Measurements from ENCODE around the gene C1orf35. TPM values are rescaled to one million over a fixed set of nuclear protein-coding genes. Genes with fewer than 3 reads are reported as not detected.
A peak's percentile ranks its signal among the peaks of the same experiment; 100 is the strongest.

The C1orf35 gene
- total RNA-seq, result 10 to 100 TPM in 7 of 9 donors, 1 to 10 TPM in 2; 8.0 to 24.8 (median 14.0) TPM
- polyA plus RNA-seq, result 10 to 100 TPM in 2 of 3 donors, 1 to 10 TPM in 1; 5.0 to 42.0 (median 36.0) TPM
- long read RNA-seq, donor 1, partial matches to known transcripts, result 0 of 2 reads
- long read RNA-seq, donor 1, other reads (novel, unspliced or antisense), result 0 of 2 reads
- long read RNA-seq, donor 2, partial matches to known transcripts, result 0 of 3 reads
- long read RNA-seq, donor 2, other reads (novel, unspliced or antisense), result 0 of 3 reads
- long read RNA-seq, donor 3, partial matches to known transcripts, result 0 of 3 reads
- long read RNA-seq, donor 3, other reads (novel, unspliced or antisense), result 0 of 3 reads
- long read RNA-seq, donor 4, transcript C1orf35-201 (8 exons, 1,427 nt), result major isoform, 6 of 22 reads
- long read RNA-seq, donor 4, partial matches to known transcripts, result 15 of 22 reads
- long read RNA-seq, donor 4, other reads (novel, unspliced or antisense), result 1 of 22 reads
- long read RNA-seq, donor 5, transcript C1orf35-201 (8 exons, 1,427 nt), result major isoform, 52 of 72 reads
- long read RNA-seq, donor 5, partial matches to known transcripts, result 5 of 72 reads
- long read RNA-seq, donor 5, other reads (novel, unspliced or antisense), result 11 of 72 reads
- long read RNA-seq, donor 6, partial matches to known transcripts, result 19 of 21 reads
- long read RNA-seq, donor 6, other reads (novel, unspliced or antisense), result 1 of 21 reads
- long read RNA-seq, donor 7, partial matches to known transcripts, result 0 of 2 reads
- long read RNA-seq, donor 7, other reads (novel, unspliced or antisense), result 0 of 2 reads
- long read RNA-seq, donor 8, partial matches to known transcripts, result 0 of 4 reads
- long read RNA-seq, donor 8, other reads (novel, unspliced or antisense), result 0 of 4 reads
- long read RNA-seq, donor 9, result 0 reads
- long read RNA-seq, donor 10, transcript C1orf35-201 (8 exons, 1,427 nt), result major isoform, 5 of 5 reads
- long read RNA-seq, donor 10, partial matches to known transcripts, result 0 of 5 reads
- long read RNA-seq, donor 10, other reads (novel, unspliced or antisense), result 0 of 5 reads

- peak; percentile 94 to 96 (median 95) for DNase-seq
- peaks cover 0 to 57% of the 10 kb centered on the region in 2 donors for H3K36me3 ChIP-seq (replicated peaks in 1 of 2)
- WGBS, 4 donors, result 0 to 2% (median 0%) methylated on average over 9 to 104 of the region's 104 CpGs
These were observed at the start of gene C1orf35 for GRCh38 chr1:228102791-228103620. TSS of gene C1orf35 (minus strand) at chr1:228103325. CDS start at chr1:228103227, 98 bp downstream.

GRCh38 chr1:228152918-228153258 is 49.8 kb upstream of the C1orf35 start:
- intact Hi-C loops (cut with DNase I), result no loop called here
- H3K27ac ChIP-seq, result no peak overlapping the region
- H3K9me3 ChIP-seq (replicated peaks in 1 of 3), result no peaks in the 10 kb centered on the region
- TF ChIP-seq CTCF (IDR thresholded peaks at IDR 0.05) (no peak), POLR2A (IDR thresholded peaks at IDR 0.05) (no peak)
- H3K4me1 ChIP-seq (replicated peaks in 1 of 2), result peaks cover 6 to 25% of the 10 kb centered on the region in 2 donors
- peaks cover 0 to 13% of the 10 kb centered on the region in 2 donors for H3K36me3 ChIP-seq (replicated peaks in 1 of 2)
- 70 to 100% (median 84%) methylated on average over 3 of the region's 3 CpGs for WGBS, 4 donors
- no peaks in the 10 kb centered on the region for H3K27me3 ChIP-seq
- no peak overlapping the region for H3K4me3 ChIP-seq
- DNase-seq, result peak in 2 of 7 donors; percentile 7 to 14

More at GRCh38 chr1:228102791-228103620, at the start of gene C1orf35:
- H3K9me3 ChIP-seq (replicated peaks in 1 of 3), result no peaks in the 10 kb centered on the region
- TF ChIP-seq CTCF (IDR thresholded peaks at IDR 0.05) (no peak), POLR2A (IDR thresholded peaks at IDR 0.05) (peak; percentile 17 to 63)
- H3K4me3 ChIP-seq, result peak within 1 kb of the TSS; percentile 42 to 86 (median 76)
- intact Hi-C loops (cut with DNase I), result no loop called here
- peak within 1 kb of the TSS; percentile 36 to 96 (median 93) for H3K27ac ChIP-seq
- H3K4me1 ChIP-seq (replicated peaks in 1 of 2), result peaks cover 13 to 24% of the 10 kb centered on the region in 2 donors
- no peaks in the 10 kb centered on the region for H3K27me3 ChIP-seq

GRCh38 chr1:228152097-228152917 is 49.2 kb upstream of the C1orf35 start:
- Histone ChIP-seq H3K4me3 (no peak overlapping the region), H3K27me3 (no peaks in the 10 kb centered on the region), H3K9me3 (replicated peaks in 1 of 3) (no peaks in the 10 kb centered on the region), H3K4me1 (replicated peaks in 1 of 2) (peaks cover 6 to 25% of the 10 kb centered on the region in 2 donors), H3K36me3 (replicated peaks in 1 of 2) (peaks cover 0 to 19% of the 10 kb centered on the region in 2 donors), H3K27ac (peak overlapping the region in 1 of 5 donors; percentile 90)
- intact Hi-C loops (cut with DNase I), result no loop called here
- DNase-seq, result peak in 3 of 7 donors; percentile 17 to 24 (median 18)
- TF ChIP-seq POLR2A (IDR thresholded peaks at IDR 0.05) (no peak), CTCF (IDR thresholded peaks at IDR 0.05) (no peak)
- WGBS, 4 donors, result 78 to 92% (median 91%) methylated on average over 6 to 19 of the region's 19 CpGs

Data from adrenal gland (tissue), 19 donors.